Lung microvascular endothelial cell (primary cell): ENCODE data around the gene ZNF628. TPM values are rescaled to one million over a fixed set of nuclear protein-coding genes. Genes with fewer than 3 reads are reported as not detected.

Source experiments
- DNase-seq, 2 donors: peaks; one replicate each; pipeline versions ENCODE4 v3.0.0 to v3.0.0-alpha.2; 2010; ENCODE audit warnings: low read depth in 2 of 2
- total RNA-seq: library from RNA; depleted of rRNA; stranded (reverse); fragments of >200 nt; gene quantifications from 2 replicates; pipeline ENCODE4 v1.2.1, GENCODE V29; 2014

The ZNF628 gene
- total RNA-seq, 1 donor from 2014 or later = 0.79 TPM

GRCh38 chr19:55449469-55449868 is 26.9 kb upstream of the ZNF628 start:
- no peak for DNase-seq

DNA sequence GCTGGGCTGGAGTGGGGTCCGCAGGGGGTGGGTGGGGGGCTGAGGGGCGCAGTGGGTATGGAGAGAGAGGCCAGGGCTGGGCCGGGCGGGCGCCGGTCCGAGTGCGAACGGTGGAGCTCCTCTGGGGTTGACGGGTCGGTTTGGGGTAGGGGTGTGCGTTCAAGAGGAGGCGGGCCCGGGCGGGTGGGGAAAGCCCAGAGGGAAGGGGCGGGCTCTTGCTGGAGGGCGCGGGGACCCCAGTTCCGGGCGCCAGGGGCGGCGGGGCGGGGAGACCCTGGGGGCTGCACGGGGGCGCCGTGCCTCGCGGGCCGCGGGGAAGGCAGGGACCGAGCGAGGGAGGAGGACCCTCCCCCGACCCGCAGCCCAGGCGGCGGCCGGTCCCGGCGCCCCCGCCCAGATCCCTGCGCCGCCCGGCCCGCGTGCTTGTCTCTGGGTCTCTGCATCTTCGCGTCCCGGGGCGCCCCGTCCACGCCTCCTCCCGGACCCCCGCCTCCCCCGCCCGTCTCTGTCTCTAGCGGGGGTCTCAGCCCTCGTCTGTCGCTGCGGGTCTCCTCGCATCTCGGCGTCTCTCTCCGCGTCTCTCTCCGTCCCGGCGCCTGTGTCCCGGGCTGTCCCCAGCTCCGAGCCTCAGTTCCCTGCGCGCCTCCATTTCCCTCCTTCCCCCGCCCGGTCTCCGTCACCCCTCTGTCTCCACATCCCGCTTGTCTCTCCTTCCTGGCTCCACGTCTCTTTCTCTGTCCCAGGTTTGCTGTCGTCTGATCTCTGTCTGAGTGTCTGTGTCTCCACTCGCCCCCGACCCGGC is 25.1 kb upstream of the ZNF628 start:
- DNase-seq = no peak

- DNase-seq = no peak
Observed at GRCh38 chr19:55451965-55452748, 24.3 kb upstream of the ZNF628 start.

DNA sequence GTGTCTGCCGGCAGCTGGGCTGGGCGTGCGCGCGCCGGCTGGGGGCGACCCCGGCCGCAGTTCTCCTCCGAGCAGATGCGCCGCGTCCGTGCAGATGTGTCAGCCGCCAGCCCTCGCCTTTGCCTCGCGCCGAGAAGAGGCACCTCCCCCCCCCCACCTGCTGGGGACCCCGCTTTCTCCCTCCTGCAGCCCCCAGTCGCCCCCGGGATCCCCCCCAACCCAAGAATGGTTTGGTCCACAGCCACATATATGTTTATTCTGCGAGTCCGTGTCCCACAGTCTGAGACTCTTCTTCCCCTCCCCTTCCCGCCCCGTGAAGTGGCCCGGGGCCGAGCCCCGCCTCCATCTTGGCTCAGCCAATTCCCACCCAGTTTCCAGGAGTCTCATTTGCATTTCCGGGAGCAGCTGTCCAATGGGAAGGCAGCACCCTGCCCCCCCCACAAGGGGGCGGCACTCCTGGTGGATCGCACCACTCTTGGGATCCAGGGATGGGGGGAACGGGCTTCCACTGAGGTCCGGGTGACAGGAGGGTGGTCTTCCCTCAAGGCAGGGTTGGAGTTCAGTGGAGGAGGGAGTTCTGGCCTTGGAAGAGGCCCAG is 23.6 kb upstream of the ZNF628 start:
- DNase-seq = peak; percentile 60 to 61

- DNase-seq = no peak
Observed at GRCh38 chr19:55453511-55454260, 22.7 kb upstream of the ZNF628 start.

DNA sequence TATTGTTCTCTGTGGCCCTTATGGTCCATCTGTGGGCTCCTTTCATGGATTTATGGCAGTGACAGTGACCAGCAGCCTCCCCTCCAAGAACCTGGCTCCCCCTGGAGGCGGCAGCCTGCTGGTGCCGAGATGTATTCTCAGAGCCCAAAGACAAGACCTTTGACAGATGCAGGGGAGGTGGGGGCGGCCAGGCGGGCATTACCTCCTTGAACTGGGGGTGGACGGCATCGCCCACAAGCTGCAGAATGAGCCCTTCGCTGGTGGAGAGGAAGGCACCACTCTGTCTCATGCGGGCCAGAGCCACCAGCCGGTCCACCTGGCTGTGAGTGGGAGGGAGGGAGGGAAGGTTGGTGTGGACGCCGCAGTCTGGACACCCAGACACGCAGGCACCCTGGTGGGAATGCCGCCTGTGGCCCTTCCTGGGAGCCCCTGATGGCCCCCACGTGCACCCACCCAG is 21.6 kb upstream of the ZNF628 start:
- peak; percentile 59 to 60 for DNase-seq

GRCh38 chr19:55455576-55456235 is 20.7 kb upstream of the ZNF628 start:
- DNase-seq = no peak

DNA sequence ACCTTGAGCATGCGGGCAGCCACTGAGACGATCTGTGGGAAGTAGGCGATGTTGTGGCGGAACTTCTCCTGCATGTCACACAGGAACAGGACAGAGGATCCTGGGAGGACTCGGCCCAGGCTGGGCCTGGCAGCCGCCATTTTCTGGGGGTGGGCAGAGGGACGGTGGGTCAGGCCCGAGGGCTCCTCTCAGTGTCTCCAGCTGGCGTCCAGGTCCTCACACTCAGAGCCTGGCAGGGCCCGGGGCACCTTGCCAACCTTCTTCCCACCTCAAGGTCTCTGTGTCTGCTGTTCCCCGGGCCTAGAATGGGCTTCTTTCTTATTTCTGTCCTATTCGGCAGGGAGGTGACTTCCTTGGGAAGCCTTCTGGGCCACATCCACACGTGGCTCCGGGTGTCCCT is 20.1 kb upstream of the ZNF628 start:
- no peak for DNase-seq

- DNase-seq = no peak
Observed at GRCh38 chr19:55457683-55458457, 18.5 kb upstream of the ZNF628 start.

DNA sequence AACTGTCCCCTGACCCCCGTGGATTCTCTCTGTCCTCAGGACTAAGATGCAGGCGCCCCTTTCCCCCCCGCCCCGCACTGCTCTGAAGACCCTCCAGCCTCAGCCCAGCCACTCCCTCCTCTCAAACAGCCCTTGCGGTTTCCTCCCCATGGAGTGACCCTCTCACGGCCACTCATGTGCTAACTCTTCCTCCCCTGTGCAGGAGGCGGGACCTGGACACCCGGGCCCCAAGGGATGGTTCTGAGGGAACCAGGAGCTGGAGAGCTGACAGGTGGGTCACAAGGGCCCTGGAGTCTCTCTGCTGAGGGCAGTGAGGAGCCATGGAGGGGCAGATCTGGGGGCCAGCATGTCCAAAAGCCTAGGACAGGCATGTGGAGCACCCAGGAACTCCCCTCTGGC is 16.9 kb upstream of the ZNF628 start:
- no peak for DNase-seq

- DNase-seq = peak; percentile 22 to 56
Observed at GRCh38 chr19:55459950-55460657, 16.3 kb upstream of the ZNF628 start.

DNA sequence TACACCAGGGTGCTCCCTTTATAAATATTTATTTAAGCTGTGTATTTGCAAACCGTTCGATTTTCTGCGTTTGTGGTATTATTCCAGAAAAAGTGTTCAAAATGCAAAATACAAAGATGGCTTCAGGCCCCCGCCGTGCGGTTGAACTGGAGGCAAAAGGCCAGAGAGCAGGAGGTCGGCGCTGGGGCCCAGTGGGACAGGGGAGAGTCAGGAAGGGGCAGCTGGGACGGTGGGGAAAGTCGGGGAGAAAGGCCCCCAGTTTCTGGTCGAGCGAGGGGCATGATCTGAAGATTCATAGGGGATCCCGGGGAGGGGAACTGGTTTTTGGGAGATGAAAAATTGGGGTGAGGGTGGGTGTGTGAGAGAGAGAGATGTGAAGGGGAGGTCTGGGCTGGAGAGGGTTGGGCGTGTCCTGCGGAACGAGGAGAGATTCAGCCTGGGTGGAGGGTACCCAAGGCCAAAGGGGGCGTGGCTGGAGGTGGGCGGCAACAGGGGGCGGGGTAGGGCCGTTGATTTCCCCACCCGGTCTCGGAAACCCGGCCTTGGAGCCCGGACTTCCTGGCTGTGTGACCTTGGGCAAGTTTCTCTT is 15.7 kb upstream of the ZNF628 start:
- peak; percentile 48 to 62 for DNase-seq

DNA sequence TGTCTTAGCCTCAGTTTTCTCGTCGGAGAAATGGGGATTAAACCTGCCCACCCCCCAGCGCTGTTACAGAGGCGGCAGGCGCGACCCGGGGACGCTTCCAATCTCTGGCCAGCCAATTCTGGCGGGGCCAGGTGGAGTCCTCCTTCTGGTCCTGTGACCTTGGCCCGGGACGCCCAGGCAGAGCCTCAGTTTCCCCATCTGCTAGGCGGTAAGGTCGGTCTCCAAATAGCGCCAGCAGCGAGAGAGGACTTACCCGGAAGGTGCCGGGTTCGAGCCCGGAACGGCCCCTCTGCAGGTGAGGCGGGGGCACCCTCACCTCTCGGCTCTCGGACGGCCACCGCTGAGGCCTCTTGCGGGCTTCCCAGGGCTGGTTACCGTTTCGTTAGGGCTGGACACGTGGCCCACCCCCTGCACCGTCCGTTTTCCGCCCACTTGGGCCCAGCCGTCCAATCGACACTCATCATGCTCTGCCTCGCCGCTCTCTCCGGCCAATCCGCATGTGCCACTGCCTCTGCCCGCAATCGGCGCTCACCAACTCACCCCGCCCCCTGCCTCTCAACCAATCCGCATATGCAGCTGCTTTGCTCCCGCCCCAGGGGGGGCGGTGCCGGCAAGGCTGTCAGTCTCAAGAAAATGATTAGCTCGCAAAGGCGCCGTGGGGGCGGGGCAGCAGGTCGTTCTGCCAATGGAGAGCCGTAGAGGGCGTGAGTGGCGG is 15.0 kb upstream of the ZNF628 start, which contains the start of gene ISOC2:
Gene ISOC2 (minus strand): TSS at position 384 of the 715 bp plus-strand sequence. CDS start 5,156 bp downstream, outside the sequence.
- peak; percentile 100 for DNase-seq

GRCh38 chr19:55461974-55462626 is 14.3 kb upstream of the ZNF628 start:
- peak; percentile 54 to 85 for DNase-seq

- DNase-seq = no peak
Observed at GRCh38 chr19:55462722-55463121, 13.7 kb upstream of the ZNF628 start.

- DNase-seq = no peak
Observed at GRCh38 chr19:55463583-55464031, 12.8 kb upstream of the ZNF628 start.

GRCh38 chr19:55464039-55464661 is 12.3 kb upstream of the ZNF628 start:
- DNase-seq = no peak
